Endothelial cell of umbilical vein (primary cell): Measurements from ENCODE around the gene PPIL6.

Source experiments
- EZH2 ChIP-seq: IDR thresholded peaks from 2 replicates; pipeline ENCODE4 v1.6.1; 2012; ENCODE audit warnings: borderline replicate concordance, low read depth, mild to moderate bottlenecking, moderate library complexity, low read length, inconsistent platforms; ENCODE audit not compliant: severe bottlenecking
- POLR2A ChIP-seq: IDR thresholded peaks from 2 replicates; pipeline ENCODE4 v1.6.1; 2012; ENCODE audit warnings: low read depth, mild to moderate bottlenecking, control low read depth, low read length
- TF ChIP-seq, protein P1 (sequence below), 2 donors: IDR thresholded peaks; 1 replicate in 1 of 2; 2 replicates in 1 of 2; pipeline ENCODE4 v1.5.1; 2011; ENCODE audit warnings: low read length in 2 of 2, mild to moderate bottlenecking in 2 of 2, moderate library complexity in 2 of 2, control low read depth in 1 of 2, inconsistent platforms in 1 of 2, low read depth in 1 of 2; ENCODE audit not compliant: insufficient read depth in 1 of 2; ENCODE audit errors: extremely low read depth in 1 of 2

DNA sequence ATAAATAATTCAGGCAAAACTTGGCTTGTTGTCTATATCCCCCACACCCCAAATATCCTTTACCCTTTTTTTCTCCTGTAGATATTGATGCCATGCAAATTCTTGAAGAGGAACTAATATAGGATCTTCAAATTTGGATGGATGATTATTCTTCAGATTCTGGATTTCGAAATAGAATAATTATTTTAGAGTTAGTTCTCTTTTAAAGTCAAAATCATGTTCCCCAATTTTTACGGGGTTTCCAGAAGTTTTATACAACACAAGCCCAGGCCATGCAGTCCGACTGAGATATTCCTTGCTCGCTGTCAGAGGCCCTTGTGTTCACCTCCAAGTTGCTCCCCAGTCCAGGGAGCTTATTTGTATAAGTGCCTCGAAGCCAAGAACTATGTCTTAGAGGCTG, 4.4 kb downstream of the PPIL6 start:
- TF ChIP-seq, protein P1, sequence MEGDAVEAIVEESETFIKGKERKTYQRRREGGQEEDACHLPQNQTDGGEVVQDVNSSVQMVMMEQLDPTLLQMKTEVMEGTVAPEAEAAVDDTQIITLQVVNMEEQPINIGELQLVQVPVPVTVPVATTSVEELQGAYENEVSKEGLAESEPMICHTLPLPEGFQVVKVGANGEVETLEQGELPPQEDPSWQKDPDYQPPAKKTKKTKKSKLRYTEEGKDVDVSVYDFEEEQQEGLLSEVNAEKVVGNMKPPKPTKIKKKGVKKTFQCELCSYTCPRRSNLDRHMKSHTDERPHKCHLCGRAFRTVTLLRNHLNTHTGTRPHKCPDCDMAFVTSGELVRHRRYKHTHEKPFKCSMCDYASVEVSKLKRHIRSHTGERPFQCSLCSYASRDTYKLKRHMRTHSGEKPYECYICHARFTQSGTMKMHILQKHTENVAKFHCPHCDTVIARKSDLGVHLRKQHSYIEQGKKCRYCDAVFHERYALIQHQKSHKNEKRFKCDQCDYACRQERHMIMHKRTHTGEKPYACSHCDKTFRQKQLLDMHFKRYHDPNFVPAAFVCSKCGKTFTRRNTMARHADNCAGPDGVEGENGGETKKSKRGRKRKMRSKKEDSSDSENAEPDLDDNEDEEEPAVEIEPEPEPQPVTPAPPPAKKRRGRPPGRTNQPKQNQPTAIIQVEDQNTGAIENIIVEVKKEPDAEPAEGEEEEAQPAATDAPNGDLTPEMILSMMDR (IDR thresholded peaks at IDR 0.05; ENCODE audit: extremely low read depth in 1 of 2, insufficient read depth in 1 of 2, low read depth in 1 of 2, low read length in 2 of 2), result no peak
- TF ChIP-seq POLR2A (no peak), EZH2 (no peak)
